ENCODE results near the gene HELZ. TPM values are rescaled to one million over a fixed set of nuclear protein-coding genes. Genes with fewer than 3 reads are reported as not detected.
"Not testable (repeated sequence)": the region's sequence is repeated elsewhere in the genome, so short reads cannot be mapped to it uniquely, and the experiment has no call there.

The HELZ gene
- total RNA-seq, 1 donor: 46.5 TPM

DNA sequence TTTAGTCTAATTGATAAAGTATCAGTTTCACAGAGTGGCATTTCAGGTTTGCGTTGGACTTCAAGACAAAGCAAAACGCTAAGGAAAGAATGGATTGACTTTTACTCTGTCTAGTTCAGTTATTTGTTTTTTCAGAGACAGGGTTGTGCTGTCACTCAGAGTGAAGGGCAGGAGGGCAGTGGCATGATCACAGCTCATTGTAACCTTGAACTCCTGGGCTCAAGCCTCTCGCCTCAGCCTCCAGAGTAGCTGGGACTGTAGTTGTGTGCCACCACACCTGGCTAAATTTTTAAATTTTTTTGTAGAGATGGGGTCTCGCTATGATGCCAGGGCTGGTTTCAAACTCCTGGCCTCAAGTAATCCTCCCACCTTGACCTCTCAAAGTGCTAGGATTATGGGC is 114.2 kb downstream of the HELZ start:
- TF ChIP-seq, protein P1, sequence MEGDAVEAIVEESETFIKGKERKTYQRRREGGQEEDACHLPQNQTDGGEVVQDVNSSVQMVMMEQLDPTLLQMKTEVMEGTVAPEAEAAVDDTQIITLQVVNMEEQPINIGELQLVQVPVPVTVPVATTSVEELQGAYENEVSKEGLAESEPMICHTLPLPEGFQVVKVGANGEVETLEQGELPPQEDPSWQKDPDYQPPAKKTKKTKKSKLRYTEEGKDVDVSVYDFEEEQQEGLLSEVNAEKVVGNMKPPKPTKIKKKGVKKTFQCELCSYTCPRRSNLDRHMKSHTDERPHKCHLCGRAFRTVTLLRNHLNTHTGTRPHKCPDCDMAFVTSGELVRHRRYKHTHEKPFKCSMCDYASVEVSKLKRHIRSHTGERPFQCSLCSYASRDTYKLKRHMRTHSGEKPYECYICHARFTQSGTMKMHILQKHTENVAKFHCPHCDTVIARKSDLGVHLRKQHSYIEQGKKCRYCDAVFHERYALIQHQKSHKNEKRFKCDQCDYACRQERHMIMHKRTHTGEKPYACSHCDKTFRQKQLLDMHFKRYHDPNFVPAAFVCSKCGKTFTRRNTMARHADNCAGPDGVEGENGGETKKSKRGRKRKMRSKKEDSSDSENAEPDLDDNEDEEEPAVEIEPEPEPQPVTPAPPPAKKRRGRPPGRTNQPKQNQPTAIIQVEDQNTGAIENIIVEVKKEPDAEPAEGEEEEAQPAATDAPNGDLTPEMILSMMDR (IDR thresholded peaks at IDR 0.05; ENCODE audit: insufficient read depth, low read length): no peak
- H3K4me3 ChIP-seq (ENCODE audit: low read depth, low read length): no peak overlapping the region
- no peak for DNase-seq (ENCODE audit: low read depth)

DNA sequence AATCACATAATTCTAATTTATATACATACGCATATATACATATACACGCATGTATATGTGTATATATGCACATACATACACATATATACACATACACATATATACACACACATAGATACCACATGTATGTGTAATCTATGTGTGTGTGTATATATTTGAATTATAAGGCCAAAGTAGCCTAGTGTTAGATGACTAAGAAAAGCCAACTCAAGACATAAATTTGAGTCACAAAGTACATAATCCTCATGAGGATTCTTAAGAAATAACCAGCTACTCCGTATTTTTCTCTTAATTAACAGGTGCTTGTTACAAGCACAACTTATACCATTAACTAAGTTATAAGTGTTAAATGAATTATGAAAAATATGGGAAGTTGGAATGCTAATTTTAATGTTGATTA is 115.7 kb downstream of the HELZ start:
- H3K4me3 ChIP-seq (ENCODE audit: low read depth, low read length): no peak overlapping the region
- DNase-seq (ENCODE audit: low read depth): no peak
- TF ChIP-seq, protein P1 (IDR thresholded peaks at IDR 0.05; ENCODE audit: insufficient read depth, low read length): no peak

DNA sequence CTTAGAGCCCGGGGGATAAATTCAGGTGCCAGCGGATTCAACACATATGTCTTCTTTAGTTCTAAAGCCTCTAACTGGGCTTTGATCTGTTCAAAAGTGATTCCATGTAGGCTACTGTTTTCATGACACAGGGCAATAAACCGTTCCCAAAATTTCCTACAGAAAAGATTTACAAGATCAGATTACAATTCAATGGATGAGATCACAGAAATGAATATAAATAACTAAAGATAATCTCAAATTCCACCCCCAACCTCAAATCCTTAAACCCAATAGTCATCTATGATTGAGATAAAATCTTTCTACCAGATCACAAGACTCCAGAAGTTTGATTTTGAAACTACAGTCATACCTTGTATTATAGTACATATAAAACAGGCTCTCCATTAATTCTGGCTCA is 116.3 kb downstream of the HELZ start:
- TF ChIP-seq, protein P1 (IDR thresholded peaks at IDR 0.05; ENCODE audit: insufficient read depth, low read length): no peak
- no peak for DNase-seq (ENCODE audit: low read depth)
- H3K4me3 ChIP-seq (ENCODE audit: low read depth, low read length): no peak overlapping the region

DNA sequence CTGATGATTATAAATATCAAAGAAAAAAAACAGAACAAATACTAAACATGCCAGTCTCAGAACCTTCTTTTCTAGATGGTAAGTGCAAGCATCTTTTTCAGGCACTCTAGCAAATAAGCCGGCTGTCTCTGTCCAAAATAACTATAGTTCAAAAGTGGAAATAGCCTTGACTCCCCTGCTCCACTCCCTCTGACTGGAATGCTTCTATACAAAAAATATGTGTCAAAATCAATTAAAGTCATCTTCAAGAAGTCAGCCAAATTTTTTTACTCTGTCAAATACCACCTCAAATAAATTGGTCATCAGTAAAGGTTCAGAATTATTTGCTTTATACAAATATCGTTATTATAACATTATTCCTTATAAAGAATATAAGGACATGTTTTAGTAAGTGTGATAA is 117.1 kb downstream of the HELZ start:
- no peak overlapping the region for H3K4me3 ChIP-seq (ENCODE audit: low read depth, low read length)
- DNase-seq (ENCODE audit: low read depth): no peak
- TF ChIP-seq, protein P1 (IDR thresholded peaks at IDR 0.05; ENCODE audit: insufficient read depth, low read length): no peak

DNA sequence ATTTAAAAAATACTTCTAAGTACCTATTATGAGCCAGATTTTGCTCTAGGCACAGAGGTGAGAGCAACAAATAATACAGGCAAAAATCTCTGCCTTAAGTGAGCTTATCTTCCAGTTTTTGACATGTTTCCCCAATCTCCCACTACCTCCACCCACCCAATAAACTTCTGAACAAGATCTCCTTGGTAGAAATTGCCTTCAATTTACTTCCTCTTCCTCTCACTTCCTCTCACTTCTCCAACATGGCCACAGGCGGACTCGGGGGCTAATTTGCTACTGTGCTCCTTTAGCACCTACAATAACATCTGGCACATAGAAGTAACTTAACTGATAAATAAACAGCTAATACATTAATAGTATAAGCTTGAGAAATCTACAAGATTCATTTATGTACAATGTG is 118.0 kb downstream of the HELZ start:
- TF ChIP-seq, protein P1 (IDR thresholded peaks at IDR 0.05; ENCODE audit: insufficient read depth, low read length): no peak
- no peak for DNase-seq (ENCODE audit: low read depth)
- H3K4me3 ChIP-seq (ENCODE audit: low read depth, low read length): no peak overlapping the region

DNA sequence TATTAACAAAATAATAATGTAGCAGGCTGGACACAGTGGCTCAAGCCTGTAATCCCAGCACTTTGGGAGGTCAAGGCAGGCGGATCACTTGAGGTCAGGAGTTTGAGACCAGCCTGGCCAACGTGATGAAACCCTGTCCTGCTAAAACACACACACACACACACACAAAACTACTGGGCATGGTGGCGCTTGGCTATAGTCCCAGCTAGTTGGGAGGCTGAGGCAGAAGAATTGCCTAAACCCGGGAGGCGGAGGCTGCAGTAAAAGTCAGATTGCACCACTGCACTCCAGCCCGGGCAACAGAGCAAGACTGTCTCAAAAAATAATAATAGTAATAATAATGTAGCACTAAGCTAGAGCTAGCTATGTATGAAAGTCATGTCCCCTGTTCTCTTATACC is 118.5 kb downstream of the HELZ start:
- not testable (repeated sequence) for H3K4me3 ChIP-seq (ENCODE audit: low read depth, low read length); DNase-seq (ENCODE audit: low read depth)

DNA sequence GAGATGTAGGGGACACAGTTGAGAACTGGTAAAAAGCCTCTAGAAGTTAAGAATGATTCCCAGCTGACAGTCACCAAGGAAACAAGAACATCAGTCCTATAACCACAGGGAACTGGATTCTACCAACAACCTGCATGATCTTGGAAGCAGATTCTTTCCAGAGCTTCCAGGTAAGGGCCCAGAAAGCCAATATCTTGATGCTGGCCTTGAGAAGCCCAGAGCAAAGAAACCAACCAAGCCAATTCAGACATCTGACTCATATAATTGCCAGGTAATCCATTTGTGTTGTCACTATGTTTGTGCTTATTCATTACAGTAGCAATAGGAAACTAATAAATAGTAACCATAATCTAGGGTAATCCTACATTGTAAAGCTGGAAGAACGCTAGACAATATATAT is 119.1 kb downstream of the HELZ start:
- DNase-seq (ENCODE audit: low read depth): no peak
- TF ChIP-seq, protein P1 (IDR thresholded peaks at IDR 0.05; ENCODE audit: insufficient read depth, low read length): no peak
- H3K4me3 ChIP-seq (ENCODE audit: low read depth, low read length): no peak overlapping the region
